Effector memory CD8-positive, alpha-beta T cell (primary cell): ENCODE results near the gene KLHDC4.

Experiments used
- ATAC-seq: fragments of 150-1000 bp; cut with Tn5 transposase; replicated peaks from 2 replicates; pipeline ENCODE4 v1.10.0; 2021; ENCODE audit warnings: mild to moderate bottlenecking, moderate library complexity
- DNase-seq, 3 experiments: peaks; one replicate each; pipeline ENCODE4 v3.0.0; 2021
- H3K27ac Mint-ChIP-seq, 2 donors: one replicate each; pipeline ENCODE4 v1.8.0; 2022; ENCODE audit warnings: mild to moderate bottlenecking in 2 of 2, mixed read lengths in 2 of 2, moderate library complexity in 2 of 2
- H3K27me3 Mint-ChIP-seq, 2 donors: one replicate each; pipeline ENCODE4 v1.8.0; 2022; ENCODE audit warnings: mixed read lengths in 2 of 2
- H3K36me3 Mint-ChIP-seq: one replicate; pipeline ENCODE4 v1.8.0; 2022; ENCODE audit warnings: mild to moderate bottlenecking, moderate library complexity, mixed read lengths; ENCODE audit not compliant: insufficient read depth
- H3K4me1 Mint-ChIP-seq, 2 donors: one replicate each; pipeline ENCODE4 v1.8.0; 2022; ENCODE audit warnings: low read depth in 2 of 2, mixed read lengths in 2 of 2
- H3K4me3 Mint-ChIP-seq, 2 donors: one replicate each; pipeline ENCODE4 v1.8.0; 2022; ENCODE audit warnings: mild to moderate bottlenecking in 2 of 2, mixed read lengths in 2 of 2, moderate library complexity in 2 of 2
- H3K9me3 Mint-ChIP-seq, 2 donors: one replicate each; pipeline ENCODE4 v1.8.0; 2022; ENCODE audit warnings: mixed read lengths in 2 of 2

KLHDC4 gene

DNA sequence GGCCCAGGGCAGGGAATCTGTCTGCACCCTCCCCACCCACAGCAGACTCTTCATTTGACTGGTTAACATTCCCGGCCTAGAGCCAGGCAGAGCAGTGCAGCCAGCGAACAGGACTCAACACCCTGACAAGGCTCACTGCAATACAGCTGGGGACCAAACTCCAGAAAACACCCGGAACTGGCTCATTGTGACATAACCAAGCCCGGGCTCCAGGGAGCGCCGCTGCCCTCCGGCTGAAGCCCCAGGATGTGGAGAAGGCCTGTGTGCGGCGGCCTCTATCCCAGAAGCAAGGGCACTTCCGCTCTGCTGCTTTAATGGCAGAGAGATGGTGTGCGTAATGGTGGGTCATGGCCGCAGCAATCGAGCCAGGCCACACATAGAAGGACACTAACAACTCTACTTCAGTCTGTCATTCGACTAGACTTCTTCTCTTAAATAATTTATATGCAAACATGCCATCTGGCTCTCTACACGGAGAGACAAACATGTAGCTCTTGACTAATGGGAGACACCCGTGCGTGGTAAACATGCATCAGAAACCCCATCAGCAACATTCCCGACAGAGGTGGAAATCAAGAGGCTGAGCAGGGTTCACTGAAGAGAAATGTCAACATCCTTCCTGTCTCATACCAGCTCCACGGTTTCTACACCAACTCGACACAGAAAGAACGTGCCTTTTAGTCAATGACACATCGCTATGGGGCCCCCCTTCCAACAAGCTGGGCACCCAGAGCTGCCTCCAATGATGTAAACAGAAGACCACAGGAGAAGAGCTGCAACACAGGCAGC, 18.0 kb downstream of the KLHDC4 start:
- peaks cover 75% of the 10 kb centered on the region for H3K36me3 Mint-ChIP-seq

DNA sequence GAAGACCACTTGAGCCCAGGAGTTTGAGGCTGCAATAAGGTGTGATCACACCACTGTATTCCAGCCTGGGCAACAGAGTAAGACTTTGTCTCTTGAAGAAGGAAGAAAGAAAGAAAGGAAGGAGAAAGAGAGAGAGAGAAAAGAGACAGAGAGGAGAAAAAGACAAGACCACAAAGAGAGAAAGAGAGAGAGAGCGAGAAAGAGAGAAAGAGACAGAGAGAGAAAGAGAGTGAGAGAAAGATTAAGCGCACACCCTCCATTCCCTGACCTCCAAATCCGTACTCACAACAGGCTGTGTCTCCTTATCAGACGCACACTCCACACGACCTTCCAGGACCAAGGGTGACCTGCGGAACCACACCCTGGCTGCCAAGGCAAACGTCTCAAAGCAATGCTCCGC, 19.6 kb downstream of the KLHDC4 start:
- DNase-seq (no peak), ATAC-seq (no peak)
- H3K4me3 Mint-ChIP-seq = no peak overlapping the region
- no peaks in the 10 kb centered on the region for H3K9me3 Mint-ChIP-seq
- H3K4me1 Mint-ChIP-seq = peaks cover 17 to 21% of the 10 kb centered on the region in 2 donors
- H3K36me3 Mint-ChIP-seq = peaks cover 64% of the 10 kb centered on the region
- no peaks in the 10 kb centered on the region for H3K27me3 Mint-ChIP-seq
- H3K27ac Mint-ChIP-seq = peak overlapping the region; percentile 13 to 28

More for the DNA sequence above, 18.0 kb downstream of the KLHDC4 start:
- Mint-ChIP-seq H3K9me3 (no peaks in the 10 kb centered on the region), H3K27ac (no peak overlapping the region), H3K4me1 (peaks cover 14 to 17% of the 10 kb centered on the region in 2 donors), H3K4me3 (no peak overlapping the region), H3K27me3 (no peaks in the 10 kb centered on the region)
- DNase-seq (no peak), ATAC-seq (no peak)

DNA sequence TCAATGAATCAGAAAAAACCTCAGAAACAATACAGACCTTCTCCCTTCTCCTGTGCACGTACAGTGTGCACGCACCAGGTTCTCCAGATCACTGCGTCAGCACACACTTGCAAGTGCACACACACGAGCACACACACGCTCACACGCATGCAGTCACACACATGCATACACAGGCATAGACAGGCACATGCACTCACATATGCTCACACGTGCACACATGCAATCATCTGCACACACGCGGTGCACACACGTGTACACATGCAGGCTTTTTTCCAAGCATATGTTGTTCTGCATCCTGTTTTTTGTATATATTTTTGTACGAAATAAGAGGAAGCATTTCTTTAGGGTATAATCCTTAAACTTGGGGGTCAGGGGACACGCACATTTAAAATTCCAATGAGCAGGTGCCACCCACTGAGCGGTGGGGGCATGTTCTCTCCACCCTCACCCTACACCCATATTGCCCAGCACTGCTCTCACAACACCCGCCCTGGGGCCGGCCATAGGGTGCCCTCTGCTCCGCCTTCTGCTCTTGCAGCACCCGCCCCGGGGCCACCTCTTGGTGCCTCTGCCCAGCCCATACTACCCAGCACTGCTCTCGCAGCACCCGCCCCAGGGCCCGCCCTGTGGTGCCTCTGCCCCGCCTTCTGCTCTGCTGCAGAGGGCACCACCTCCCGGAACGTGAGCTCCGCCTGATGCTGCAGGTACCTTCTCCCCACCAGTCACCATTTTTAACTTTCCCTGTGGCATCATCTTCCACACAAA, 20.9 kb downstream of the KLHDC4 start:
- H3K9me3 Mint-ChIP-seq = no peaks in the 10 kb centered on the region
- H3K36me3 Mint-ChIP-seq = peaks cover 51% of the 10 kb centered on the region
- no peak overlapping the region for H3K27ac Mint-ChIP-seq
- ATAC-seq = no peak
- H3K4me3 Mint-ChIP-seq = no peak overlapping the region
- no peak for DNase-seq
- peaks cover 20 to 26% of the 10 kb centered on the region in 2 donors for H3K4me1 Mint-ChIP-seq
- H3K27me3 Mint-ChIP-seq = no peaks in the 10 kb centered on the region

DNA sequence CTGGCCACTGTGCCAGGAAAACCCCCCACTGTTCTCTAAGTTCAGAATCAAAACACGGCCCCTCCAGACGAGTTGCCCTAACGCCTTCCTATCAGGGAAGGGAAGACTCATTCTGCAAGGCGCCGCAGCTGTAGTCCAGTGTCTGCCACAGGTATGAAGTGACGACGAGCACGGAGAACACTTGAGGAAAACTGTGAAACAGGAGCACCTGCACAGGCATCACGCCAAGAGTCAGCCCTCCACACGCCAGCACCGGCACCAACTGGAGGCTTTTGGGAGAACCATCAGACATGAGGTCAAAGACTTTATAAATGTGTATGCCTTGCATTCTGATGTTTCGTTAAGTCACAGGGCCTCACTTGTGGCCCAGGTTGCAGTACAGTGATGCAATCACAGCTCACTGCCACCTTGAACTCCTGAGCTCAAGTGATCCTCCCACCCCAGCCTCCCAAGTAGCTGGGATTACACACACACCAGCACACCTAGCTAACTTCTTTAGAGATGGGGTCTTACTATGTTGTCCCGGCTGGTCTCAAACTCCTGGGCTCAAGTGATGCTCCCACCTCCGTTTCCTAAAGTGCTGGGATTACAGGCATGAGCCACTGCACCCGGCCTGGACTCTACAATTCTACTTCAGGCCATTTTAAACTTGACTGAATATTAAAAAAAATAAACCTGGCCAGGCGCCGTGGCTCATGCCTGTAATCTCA, 22.9 kb downstream of the KLHDC4 start:
- no peaks in the 10 kb centered on the region for H3K9me3 Mint-ChIP-seq
- peaks cover 37% of the 10 kb centered on the region for H3K36me3 Mint-ChIP-seq
- H3K27me3 Mint-ChIP-seq = no peaks in the 10 kb centered on the region
- no peak overlapping the region for H3K27ac Mint-ChIP-seq
- H3K4me3 Mint-ChIP-seq = no peak overlapping the region
- DNase-seq (no peak), ATAC-seq (no peak)
- H3K4me1 Mint-ChIP-seq = peaks cover 22 to 26% of the 10 kb centered on the region in 2 donors

DNA sequence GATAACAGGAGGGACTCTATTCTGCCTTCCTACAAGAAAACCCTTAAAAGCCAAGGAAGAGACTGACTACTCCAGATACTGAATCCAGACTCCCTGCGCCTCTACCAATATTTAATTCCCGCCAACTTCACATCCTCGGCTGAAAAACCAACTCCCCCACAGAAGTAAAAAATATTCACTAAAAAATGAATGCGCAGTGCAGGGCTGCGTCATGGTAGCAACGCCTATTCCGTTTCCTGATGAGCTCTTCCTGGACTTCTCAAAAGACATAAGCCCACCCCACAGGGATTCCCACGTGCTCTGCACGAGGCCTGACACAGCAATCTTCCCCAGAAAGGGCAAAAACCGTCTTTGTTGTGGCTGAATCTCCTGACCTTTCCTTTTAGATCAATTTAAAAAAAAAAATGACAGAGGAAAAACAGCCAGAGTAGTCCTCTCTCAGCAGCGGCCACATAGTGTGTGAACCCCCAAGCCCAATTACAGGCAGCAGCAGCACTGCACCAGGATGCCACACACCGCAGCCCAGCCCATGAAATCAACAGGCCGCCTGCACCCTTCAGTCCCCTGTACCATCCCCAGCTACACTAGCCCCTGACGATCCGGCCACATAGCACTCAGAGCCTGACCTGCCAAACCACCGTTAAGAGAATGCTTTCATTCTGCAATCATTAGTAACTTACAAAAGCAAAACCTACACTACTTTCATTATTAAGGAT, 23.9 kb downstream of the KLHDC4 start:
- Mint-ChIP-seq H3K27me3 (no peaks in the 10 kb centered on the region), H3K36me3 (peaks cover 38% of the 10 kb centered on the region), H3K4me3 (no peak overlapping the region), H3K27ac (peak overlapping the region in 1 of 2 donors; percentile 70), H3K4me1 (peaks cover 22 to 26% of the 10 kb centered on the region in 2 donors), H3K9me3 (no peaks in the 10 kb centered on the region)
- DNase-seq = no peak
- no peak for ATAC-seq

DNA sequence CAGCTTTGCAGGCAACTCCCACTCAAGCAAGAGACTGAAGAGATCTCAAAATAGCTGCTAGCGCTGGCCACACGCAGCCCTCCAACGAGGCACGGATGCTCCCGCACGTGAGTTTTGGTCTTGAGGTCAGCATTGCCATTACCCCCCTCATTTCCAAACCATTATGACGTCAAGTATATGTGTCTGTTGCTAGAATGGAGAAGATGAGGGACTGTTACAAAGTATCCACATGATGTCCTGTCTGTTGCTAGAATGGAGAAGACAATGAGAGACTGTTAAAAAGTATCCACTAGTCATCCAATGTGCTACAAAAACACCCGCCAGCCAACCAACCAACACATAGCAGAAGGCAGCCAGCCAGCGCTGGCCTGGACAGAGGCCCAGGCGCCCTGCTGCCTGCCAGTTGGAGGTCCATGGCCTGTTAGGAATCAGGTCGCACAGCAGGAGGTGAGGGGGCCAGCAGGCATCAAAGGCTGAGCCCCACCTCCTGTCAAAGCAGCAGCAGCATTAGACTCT, 24.8 kb downstream of the KLHDC4 start:
- Mint-ChIP-seq H3K36me3 (peaks cover 35% of the 10 kb centered on the region), H3K4me1 (peaks cover 20 to 24% of the 10 kb centered on the region in 2 donors), H3K4me3 (no peak overlapping the region), H3K27me3 (no peaks in the 10 kb centered on the region), H3K27ac (no peak overlapping the region), H3K9me3 (no peaks in the 10 kb centered on the region)
- DNase-seq = no peak
- ATAC-seq = no peak

DNA sequence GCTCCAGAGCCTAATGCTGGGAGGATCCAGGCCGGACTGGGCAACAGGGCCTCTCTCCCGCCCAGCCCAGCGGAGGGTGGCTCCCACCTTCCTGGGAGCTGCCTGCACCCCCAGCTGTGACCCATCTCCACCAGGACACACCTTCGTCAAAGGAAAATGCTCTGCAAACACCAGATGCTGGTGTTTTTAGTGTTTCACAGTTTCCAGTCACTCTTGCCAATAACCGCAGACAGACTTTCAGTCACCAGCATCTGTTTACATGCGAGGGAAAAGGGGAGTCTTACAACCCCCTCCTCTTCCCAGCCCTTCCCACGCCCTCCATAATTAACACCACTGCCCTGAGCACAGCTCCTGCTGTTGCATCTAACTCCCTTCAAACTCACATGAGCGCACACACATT, 25.3 kb downstream of the KLHDC4 start:
- no peaks in the 10 kb centered on the region for H3K27me3 Mint-ChIP-seq
- DNase-seq (no peak), ATAC-seq (no peak)
- H3K27ac Mint-ChIP-seq = no peak overlapping the region
- peaks cover 18 to 25% of the 10 kb centered on the region in 2 donors for H3K4me1 Mint-ChIP-seq
- no peaks in the 10 kb centered on the region for H3K9me3 Mint-ChIP-seq
- H3K36me3 Mint-ChIP-seq = peaks cover 32% of the 10 kb centered on the region
- H3K4me3 Mint-ChIP-seq = no peak overlapping the region

DNA sequence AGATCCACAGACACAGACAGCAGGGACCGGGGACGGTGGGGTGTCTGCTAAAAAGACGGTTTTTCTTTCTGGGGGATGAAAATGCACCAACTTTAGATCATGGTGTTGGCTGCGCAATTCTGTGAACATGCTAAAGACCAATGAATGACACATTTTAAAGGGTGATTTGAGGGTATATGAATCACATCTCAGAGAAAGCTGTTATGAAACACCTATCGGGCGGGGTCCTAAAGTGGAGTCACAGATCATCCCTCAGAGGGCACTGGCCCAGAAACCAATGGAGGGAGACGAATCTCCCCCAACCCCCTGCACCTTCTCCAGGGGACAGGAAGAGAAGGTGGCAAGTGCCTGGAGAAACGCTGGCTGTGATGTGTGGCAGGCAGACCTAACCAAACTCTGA, 26.0 kb downstream of the KLHDC4 start:
- Mint-ChIP-seq H3K4me3 (no peak overlapping the region), H3K27ac (no peak overlapping the region), H3K9me3 (no peaks in the 10 kb centered on the region), H3K27me3 (no peaks in the 10 kb centered on the region), H3K4me1 (peaks cover 14 to 20% of the 10 kb centered on the region in 2 donors), H3K36me3 (peaks cover 31% of the 10 kb centered on the region)
- ATAC-seq (no peak), DNase-seq (no peak)

DNA sequence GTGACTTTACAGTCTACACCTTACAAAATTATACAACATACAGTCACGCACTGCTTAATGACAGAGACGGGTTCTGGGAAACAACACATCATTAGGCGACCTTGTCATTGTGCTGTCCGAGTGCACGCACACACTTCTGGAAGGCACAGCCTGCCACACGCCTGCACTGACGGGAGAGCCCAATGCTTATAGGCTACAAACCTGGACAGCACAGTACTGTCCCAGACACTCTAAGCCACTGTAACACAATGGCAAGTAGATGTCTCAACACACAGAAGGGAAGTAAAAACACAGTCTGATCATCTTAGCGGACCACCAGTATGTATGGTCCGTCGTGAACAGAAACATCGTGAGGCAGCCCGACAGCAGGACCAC, 29.8 kb downstream of the KLHDC4 start:
- peaks cover 36% of the 10 kb centered on the region for H3K36me3 Mint-ChIP-seq
- H3K4me3 Mint-ChIP-seq = no peak overlapping the region
- no peaks in the 10 kb centered on the region for H3K9me3 Mint-ChIP-seq
- no peaks in the 10 kb centered on the region for H3K27me3 Mint-ChIP-seq
- H3K27ac Mint-ChIP-seq = no peak overlapping the region
- H3K4me1 Mint-ChIP-seq = peaks cover 20 to 27% of the 10 kb centered on the region in 2 donors
- DNase-seq (no peak), ATAC-seq (no peak)

DNA sequence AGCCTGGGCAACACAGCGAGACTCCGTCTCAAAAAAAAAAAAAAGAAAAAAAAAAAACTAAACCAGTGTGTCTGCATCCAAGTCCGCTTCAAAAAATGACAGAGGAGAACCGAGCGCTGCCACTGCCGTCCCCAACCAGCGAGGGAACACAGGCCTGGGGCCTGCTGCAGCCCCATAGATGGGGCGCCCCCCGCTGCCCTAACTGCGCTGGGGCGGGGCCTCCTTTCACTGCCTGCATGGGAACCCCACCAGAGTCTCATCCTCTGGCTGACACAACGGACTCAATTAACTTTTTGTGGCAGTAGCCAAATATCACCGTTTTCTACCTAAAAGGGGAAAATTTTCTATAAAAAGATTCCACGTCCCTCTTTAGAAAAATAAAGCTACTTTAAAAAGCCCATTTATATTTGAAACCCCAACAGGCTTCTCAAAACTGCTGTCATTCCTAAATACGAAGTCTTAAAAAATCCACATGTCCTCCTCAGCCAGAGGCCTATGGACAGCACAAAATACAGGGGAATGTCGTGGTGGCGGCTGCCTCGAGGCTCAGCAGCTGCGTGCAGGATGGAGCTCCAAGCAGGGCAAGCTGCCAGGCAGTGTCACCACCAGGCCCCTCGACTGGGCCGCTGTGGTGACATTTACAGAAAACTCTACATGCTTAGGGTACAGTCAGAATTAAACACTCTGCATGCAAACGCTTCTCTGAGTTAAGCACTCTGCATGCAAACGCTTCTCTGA, 30.3 kb downstream of the KLHDC4 start:
- H3K27me3 Mint-ChIP-seq = no peaks in the 10 kb centered on the region
- H3K27ac Mint-ChIP-seq = peak overlapping the region in 1 of 2 donors; percentile 38
- peaks cover 16 to 23% of the 10 kb centered on the region in 2 donors for H3K4me1 Mint-ChIP-seq
- ATAC-seq (no peak), DNase-seq (no peak)
- H3K4me3 Mint-ChIP-seq = peak overlapping the region in 1 of 2 donors; percentile 43
- no peaks in the 10 kb centered on the region for H3K9me3 Mint-ChIP-seq
- peaks cover 40% of the 10 kb centered on the region for H3K36me3 Mint-ChIP-seq

DNA sequence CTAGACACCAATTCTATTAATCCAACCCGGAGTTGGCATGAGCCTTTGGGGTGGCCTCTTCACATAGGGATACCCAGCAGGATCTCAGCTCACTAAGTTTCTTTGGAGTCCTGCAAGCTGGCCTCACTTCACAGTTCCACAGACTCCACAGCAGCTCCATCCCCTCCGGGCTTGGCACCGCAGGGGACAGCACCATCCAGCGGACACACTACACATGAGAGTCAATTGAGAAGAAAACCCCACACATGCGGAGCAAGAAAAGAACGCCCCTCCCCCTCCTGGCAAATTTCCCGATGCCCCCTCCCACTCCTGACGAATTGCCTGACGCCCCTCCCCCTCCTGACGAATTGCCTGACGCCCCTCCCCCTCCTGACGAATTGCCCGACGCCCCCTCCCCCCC, 31.1 kb downstream of the KLHDC4 start:
- DNase-seq = no peak
- Mint-ChIP-seq H3K36me3 (peaks cover 48% of the 10 kb centered on the region), H3K4me3 (no peak overlapping the region), H3K27ac (peak overlapping the region; percentile 73), H3K4me1 (peaks cover 14 to 23% of the 10 kb centered on the region in 2 donors), H3K27me3 (no peaks in the 10 kb centered on the region), H3K9me3 (no peaks in the 10 kb centered on the region)
- no peak for ATAC-seq

DNA sequence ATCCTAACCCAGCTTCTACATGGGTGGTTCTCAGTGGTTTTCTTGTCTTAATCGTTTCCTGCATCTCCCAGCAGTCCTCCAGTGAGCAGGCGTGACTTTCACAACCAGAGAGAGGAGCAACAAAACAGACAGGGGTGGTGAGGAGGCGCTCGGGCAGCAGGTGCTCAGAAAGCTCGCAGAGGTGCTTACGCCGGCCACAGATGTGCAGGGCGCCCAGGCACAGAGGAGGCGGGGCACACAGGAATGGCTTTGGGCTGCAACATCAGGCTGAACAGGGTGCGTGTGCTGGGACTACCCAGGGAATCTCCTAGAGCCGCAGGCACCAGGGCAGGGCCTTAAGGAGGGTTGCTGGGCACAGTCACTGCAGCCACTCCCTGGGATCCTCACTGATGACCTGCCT, 32.6 kb downstream of the KLHDC4 start:
- H3K9me3 Mint-ChIP-seq = no peaks in the 10 kb centered on the region
- peak; percentile 82 for ATAC-seq
- H3K4me1 Mint-ChIP-seq = peaks cover 14 to 23% of the 10 kb centered on the region in 2 donors
- peak in 1 of 3 experiments; percentile 15 for DNase-seq
- H3K27me3 Mint-ChIP-seq = no peaks in the 10 kb centered on the region
- H3K4me3 Mint-ChIP-seq = peak overlapping the region; percentile 18 to 24
- H3K36me3 Mint-ChIP-seq = peaks cover 59% of the 10 kb centered on the region
- H3K27ac Mint-ChIP-seq = peak overlapping the region in 1 of 2 donors; percentile 73
